ENCODE measurements around the gene ADGRG6. TPM values are rescaled to one million over a fixed set of nuclear protein-coding genes. Genes with fewer than 3 reads are reported as not detected.

Gene ADGRG6
- total and polyA plus RNA-seq, 4 donors: 18.7 to 110 (median 45.7) TPM

DNA sequence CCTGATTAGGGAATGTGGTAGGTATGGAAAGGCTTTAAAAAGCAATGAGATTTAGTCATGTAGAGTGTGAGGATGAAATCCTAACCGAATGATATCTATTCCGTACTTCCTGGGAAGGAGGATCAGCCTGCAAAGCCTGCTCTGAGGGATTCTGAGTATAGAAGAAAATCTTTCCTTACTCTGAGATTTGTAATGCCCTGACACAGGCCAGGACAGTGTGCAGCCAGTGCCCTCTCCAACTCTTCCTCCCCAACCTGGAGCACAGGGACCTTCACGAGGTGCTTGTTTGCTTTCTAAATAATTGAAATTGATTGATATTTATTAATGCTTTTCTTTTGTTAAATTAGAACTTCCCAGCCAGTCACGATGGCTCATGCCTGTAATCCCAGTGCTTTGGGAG is 131.6 kb downstream of the ADGRG6 start:
- 85% methylated on average over 4 of the region's 4 CpGs for WGBS
- Histone ChIP-seq H3K4me1 (ENCODE audit: control insufficient read depth in 4 of 4, insufficient read depth in 4 of 4, low read length in 3 of 4) (no peaks in the 10 kb centered on the region), H3K27me3 (ENCODE audit: control insufficient read depth in 4 of 4, insufficient read depth in 4 of 4, low read length in 3 of 4) (no peaks in the 10 kb centered on the region), H3K36me3 (ENCODE audit: control insufficient read depth in 4 of 4, insufficient read depth in 3 of 4, low read depth in 1 of 4, low read length in 3 of 4) (peaks cover 0 to 31% (median 12%) of the 10 kb centered on the region in 4 donors), H3K4me3 (ENCODE audit: low read depth in 1 of 3, low read length in 3 of 3) (no peak overlapping the region), H3K9ac (ENCODE audit: low read depth in 1 of 2, low read length in 2 of 2) (no peak overlapping the region), H3K9me3 (ENCODE audit: control insufficient read depth in 4 of 4, low read length in 3 of 4) (no peaks in the 10 kb centered on the region), H3K27ac (ENCODE audit: low read depth in 1 of 2, low read length in 2 of 2) (no peak overlapping the region)
- TF ChIP-seq NR2F2 (IDR thresholded peaks at IDR 0.05): no peak
- TF ChIP-seq FOXA2 (IDR thresholded peaks at IDR 0.05): no peak
- no peak for TF ChIP-seq JUND (IDR thresholded peaks at IDR 0.05)
- TF ChIP-seq YY1 (IDR thresholded peaks at IDR 0.05): no peak
- TF ChIP-seq, protein P1, sequence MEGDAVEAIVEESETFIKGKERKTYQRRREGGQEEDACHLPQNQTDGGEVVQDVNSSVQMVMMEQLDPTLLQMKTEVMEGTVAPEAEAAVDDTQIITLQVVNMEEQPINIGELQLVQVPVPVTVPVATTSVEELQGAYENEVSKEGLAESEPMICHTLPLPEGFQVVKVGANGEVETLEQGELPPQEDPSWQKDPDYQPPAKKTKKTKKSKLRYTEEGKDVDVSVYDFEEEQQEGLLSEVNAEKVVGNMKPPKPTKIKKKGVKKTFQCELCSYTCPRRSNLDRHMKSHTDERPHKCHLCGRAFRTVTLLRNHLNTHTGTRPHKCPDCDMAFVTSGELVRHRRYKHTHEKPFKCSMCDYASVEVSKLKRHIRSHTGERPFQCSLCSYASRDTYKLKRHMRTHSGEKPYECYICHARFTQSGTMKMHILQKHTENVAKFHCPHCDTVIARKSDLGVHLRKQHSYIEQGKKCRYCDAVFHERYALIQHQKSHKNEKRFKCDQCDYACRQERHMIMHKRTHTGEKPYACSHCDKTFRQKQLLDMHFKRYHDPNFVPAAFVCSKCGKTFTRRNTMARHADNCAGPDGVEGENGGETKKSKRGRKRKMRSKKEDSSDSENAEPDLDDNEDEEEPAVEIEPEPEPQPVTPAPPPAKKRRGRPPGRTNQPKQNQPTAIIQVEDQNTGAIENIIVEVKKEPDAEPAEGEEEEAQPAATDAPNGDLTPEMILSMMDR (IDR thresholded peaks at IDR 0.05; ENCODE audit: low read depth, low read length, missing input control): no peak
- TF ChIP-seq RXRA (IDR thresholded peaks at IDR 0.05): no peak
- no peak for TF ChIP-seq EGR1 (IDR thresholded peaks at IDR 0.05; ENCODE audit: low read depth in 2 of 2)
- no peak for TF ChIP-seq FOXA1 (IDR thresholded peaks at IDR 0.05)
- no peak for TF ChIP-seq TAF1 (conservative IDR thresholded peaks at IDR 0.05)
- no peak for DNase-seq (ENCODE audit: low spot score)

DNA sequence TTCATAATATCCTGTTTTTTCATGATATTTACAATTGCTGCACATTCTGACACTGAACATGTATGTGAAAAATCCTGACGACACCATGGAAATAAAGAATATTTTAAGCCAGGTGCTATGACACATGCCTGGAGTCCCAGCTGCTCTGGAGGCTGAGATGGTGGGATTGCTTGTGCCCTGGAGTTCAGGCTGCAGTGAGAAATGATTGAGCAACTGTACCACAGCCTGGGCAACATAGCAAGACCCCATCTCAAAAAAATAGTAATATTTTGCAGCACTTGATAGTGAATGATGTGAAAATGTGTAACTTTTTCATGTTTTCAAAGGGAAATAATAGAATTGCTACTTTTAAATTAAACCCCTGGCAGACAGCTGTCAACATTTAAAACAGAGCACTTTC is 137.1 kb downstream of the ADGRG6 start:
- TF ChIP-seq, protein P1 (IDR thresholded peaks at IDR 0.05; ENCODE audit: low read depth, low read length, missing input control): no peak
- TF ChIP-seq FOXA2 (IDR thresholded peaks at IDR 0.05) (no peak), RXRA (IDR thresholded peaks at IDR 0.05) (no peak), JUND (IDR thresholded peaks at IDR 0.05) (no peak), YY1 (IDR thresholded peaks at IDR 0.05) (no peak), RAD21 (IDR thresholded peaks at IDR 0.05) (no peak), TAF1 (conservative IDR thresholded peaks at IDR 0.05) (no peak), FOXA1 (IDR thresholded peaks at IDR 0.05) (no peak), HNF4A (conservative IDR thresholded peaks at IDR 0.05) (no peak), GABPA (IDR thresholded peaks at IDR 0.05 in 1 of 2, conservative IDR thresholded peaks at IDR 0.05 in 1 of 2) (no peak), HNF4G (IDR thresholded peaks at IDR 0.05) (no peak), SP1 (IDR thresholded peaks at IDR 0.05) (no peak), NR2F2 (IDR thresholded peaks at IDR 0.05) (no peak), EGR1 (IDR thresholded peaks at IDR 0.05; ENCODE audit: low read depth in 2 of 2) (no peak)
- TF ChIP-seq, protein P2, sequence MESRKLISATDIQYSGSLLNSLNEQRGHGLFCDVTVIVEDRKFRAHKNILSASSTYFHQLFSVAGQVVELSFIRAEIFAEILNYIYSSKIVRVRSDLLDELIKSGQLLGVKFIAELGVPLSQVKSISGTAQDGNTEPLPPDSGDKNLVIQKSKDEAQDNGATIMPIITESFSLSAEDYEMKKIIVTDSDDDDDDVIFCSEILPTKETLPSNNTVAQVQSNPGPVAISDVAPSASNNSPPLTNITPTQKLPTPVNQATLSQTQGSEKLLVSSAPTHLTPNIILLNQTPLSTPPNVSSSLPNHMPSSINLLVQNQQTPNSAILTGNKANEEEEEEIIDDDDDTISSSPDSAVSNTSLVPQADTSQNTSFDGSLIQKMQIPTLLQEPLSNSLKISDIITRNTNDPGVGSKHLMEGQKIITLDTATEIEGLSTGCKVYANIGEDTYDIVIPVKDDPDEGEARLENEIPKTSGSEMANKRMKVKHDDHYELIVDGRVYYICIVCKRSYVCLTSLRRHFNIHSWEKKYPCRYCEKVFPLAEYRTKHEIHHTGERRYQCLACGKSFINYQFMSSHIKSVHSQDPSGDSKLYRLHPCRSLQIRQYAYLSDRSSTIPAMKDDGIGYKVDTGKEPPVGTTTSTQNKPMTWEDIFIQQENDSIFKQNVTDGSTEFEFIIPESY (IDR thresholded peaks at IDR 0.05): no peak
- TF ChIP-seq, protein P3, sequence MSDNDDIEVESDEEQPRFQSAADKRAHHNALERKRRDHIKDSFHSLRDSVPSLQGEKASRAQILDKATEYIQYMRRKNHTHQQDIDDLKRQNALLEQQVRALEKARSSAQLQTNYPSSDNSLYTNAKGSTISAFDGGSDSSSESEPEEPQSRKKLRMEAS (IDR thresholded peaks at IDR 0.05): no peak
- TF ChIP-seq, protein P4, sequence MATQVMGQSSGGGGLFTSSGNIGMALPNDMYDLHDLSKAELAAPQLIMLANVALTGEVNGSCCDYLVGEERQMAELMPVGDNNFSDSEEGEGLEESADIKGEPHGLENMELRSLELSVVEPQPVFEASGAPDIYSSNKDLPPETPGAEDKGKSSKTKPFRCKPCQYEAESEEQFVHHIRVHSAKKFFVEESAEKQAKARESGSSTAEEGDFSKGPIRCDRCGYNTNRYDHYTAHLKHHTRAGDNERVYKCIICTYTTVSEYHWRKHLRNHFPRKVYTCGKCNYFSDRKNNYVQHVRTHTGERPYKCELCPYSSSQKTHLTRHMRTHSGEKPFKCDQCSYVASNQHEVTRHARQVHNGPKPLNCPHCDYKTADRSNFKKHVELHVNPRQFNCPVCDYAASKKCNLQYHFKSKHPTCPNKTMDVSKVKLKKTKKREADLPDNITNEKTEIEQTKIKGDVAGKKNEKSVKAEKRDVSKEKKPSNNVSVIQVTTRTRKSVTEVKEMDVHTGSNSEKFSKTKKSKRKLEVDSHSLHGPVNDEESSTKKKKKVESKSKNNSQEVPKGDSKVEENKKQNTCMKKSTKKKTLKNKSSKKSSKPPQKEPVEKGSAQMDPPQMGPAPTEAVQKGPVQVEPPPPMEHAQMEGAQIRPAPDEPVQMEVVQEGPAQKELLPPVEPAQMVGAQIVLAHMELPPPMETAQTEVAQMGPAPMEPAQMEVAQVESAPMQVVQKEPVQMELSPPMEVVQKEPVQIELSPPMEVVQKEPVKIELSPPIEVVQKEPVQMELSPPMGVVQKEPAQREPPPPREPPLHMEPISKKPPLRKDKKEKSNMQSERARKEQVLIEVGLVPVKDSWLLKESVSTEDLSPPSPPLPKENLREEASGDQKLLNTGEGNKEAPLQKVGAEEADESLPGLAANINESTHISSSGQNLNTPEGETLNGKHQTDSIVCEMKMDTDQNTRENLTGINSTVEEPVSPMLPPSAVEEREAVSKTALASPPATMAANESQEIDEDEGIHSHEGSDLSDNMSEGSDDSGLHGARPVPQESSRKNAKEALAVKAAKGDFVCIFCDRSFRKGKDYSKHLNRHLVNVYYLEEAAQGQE (IDR thresholded peaks at IDR 0.05): no peak
- TF ChIP-seq, protein P5, sequence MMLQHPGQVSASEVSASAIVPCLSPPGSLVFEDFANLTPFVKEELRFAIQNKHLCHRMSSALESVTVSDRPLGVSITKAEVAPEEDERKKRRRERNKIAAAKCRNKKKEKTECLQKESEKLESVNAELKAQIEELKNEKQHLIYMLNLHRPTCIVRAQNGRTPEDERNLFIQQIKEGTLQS (IDR thresholded peaks at IDR 0.05): no peak
- H3K9ac ChIP-seq (ENCODE audit: low read depth in 1 of 2, low read length in 2 of 2): no peak overlapping the region
- H3K27ac ChIP-seq (ENCODE audit: low read depth in 1 of 2, low read length in 2 of 2): no peak overlapping the region
- 97% methylated on average over 1 of the region's 1 CpG for WGBS
- no peaks in the 10 kb centered on the region for H3K4me1 ChIP-seq (ENCODE audit: control insufficient read depth in 4 of 4, insufficient read depth in 4 of 4, low read length in 3 of 4)
- H3K36me3 ChIP-seq (ENCODE audit: control insufficient read depth in 4 of 4, insufficient read depth in 3 of 4, low read depth in 1 of 4, low read length in 3 of 4): peaks cover 0 to 54% (median 38%) of the 10 kb centered on the region in 4 donors
- no peak for DNase-seq (ENCODE audit: low spot score)
- no peak overlapping the region for H3K4me3 ChIP-seq (ENCODE audit: low read depth in 1 of 3, low read length in 3 of 3)
- no peaks in the 10 kb centered on the region for H3K9me3 ChIP-seq (ENCODE audit: control insufficient read depth in 4 of 4, low read length in 3 of 4)
- H3K27me3 ChIP-seq (ENCODE audit: control insufficient read depth in 4 of 4, insufficient read depth in 4 of 4, low read length in 3 of 4): no peaks in the 10 kb centered on the region

All from liver (tissue), 9 donors.